Loucy (cell line): ENCODE data around the gene PLXNB2.

Experiments
- H2AFZ ChIP-seq: fragments of 200-600 bp; sonication (generic); 2 replicates; pipeline ENCODE4 v1.6.0; 2016; ENCODE audit warnings: antibody characterized with exemption, mild to moderate bottlenecking, low read length, moderate library complexity
- H3F3A ChIP-seq: fragments of 200-600 bp; 2 replicates; pipeline ENCODE4 v1.6.0; 2016; ENCODE audit warnings: antibody characterized with exemption, low read depth, mild to moderate bottlenecking
- H3K27me3 ChIP-seq: fragments of 200-600 bp; sonication (generic); 2 replicates; pipeline ENCODE4 v1.6.1; 2014; ENCODE audit warnings: low read length, mild to moderate bottlenecking; ENCODE audit not compliant: insufficient read depth, poor library complexity, severe bottlenecking
- H3K36me3 ChIP-seq: fragments of 200-600 bp; sonication (generic); 2 replicates; pipeline ENCODE4 v1.6.1; 2016; ENCODE audit warnings: low read length; ENCODE audit not compliant: insufficient read depth
- H3K4me1 ChIP-seq: fragments of 200-600 bp; sonication (generic); 2 replicates; pipeline ENCODE4 v1.5.1; 2014; ENCODE audit warnings: low read length, mild to moderate bottlenecking; ENCODE audit not compliant: insufficient read depth, poor library complexity, severe bottlenecking
- H3K4me2 ChIP-seq: fragments of 200-600 bp; sonication (generic); 2 replicates; pipeline ENCODE4 v1.6.0; 2014; ENCODE audit warnings: antibody characterized with exemption, low read length, low read depth, mild to moderate bottlenecking; ENCODE audit not compliant: poor library complexity, severe bottlenecking
- H3K4me3 ChIP-seq: fragments of 200-600 bp; sonication (generic); 2 replicates; pipeline ENCODE4 v1.5.1; 2014; ENCODE audit warnings: low read length, mild to moderate bottlenecking, mixed read lengths; ENCODE audit not compliant: poor library complexity, severe bottlenecking
- H3K79me2 ChIP-seq: fragments of 200-600 bp; sonication (generic); 2 replicates; pipeline ENCODE4 v1.6.1; 2014; ENCODE audit warnings: low read length; ENCODE audit not compliant: insufficient read depth
- H3K9ac ChIP-seq: fragments of 200-600 bp; sonication (generic); 2 replicates; pipeline ENCODE4 v1.6.0; 2014; ENCODE audit warnings: mild to moderate bottlenecking, low read depth, low read length, moderate library complexity; ENCODE audit not compliant: poor library complexity, severe bottlenecking
- H3K9me2 ChIP-seq: fragments of 200-600 bp; sonication (generic); replicated peaks from 2 replicates; pipeline ENCODE4 v1.6.1; 2016; ENCODE audit warnings: low read depth, low read length, mixed read lengths
- H3K9me3 ChIP-seq: fragments of 200-600 bp; sonication (generic); 2 replicates; pipeline ENCODE4 v1.6.1; 2014; ENCODE audit warnings: mild to moderate bottlenecking, antibody characterized with exemption, low read length, low read depth; ENCODE audit not compliant: insufficient read depth
- H4K20me1 ChIP-seq: fragments of 200-600 bp; sonication (generic); 2 replicates; pipeline ENCODE4 v1.6.0; 2014; ENCODE audit warnings: antibody characterized with exemption, low read length, mild to moderate bottlenecking; ENCODE audit not compliant: insufficient read depth, poor library complexity, severe bottlenecking
- EZH2phosphoT487 ChIP-seq: fragments of 200-600 bp; IDR thresholded peaks from 2 replicates; pipeline ENCODE4 v1.6.1; 2018; ENCODE audit warnings: antibody characterized with exemption, mild to moderate bottlenecking, moderate library complexity, borderline replicate concordance
- TF ChIP-seq, protein P1 (sequence below): fragments of 200-600 bp; sonication (generic); conservative IDR thresholded peaks from 2 replicates; pipeline ENCODE4 v1.5.1; 2014; ENCODE audit warnings: mild to moderate bottlenecking, antibody characterized with exemption, low read length

PLXNB2 gene

DNA sequence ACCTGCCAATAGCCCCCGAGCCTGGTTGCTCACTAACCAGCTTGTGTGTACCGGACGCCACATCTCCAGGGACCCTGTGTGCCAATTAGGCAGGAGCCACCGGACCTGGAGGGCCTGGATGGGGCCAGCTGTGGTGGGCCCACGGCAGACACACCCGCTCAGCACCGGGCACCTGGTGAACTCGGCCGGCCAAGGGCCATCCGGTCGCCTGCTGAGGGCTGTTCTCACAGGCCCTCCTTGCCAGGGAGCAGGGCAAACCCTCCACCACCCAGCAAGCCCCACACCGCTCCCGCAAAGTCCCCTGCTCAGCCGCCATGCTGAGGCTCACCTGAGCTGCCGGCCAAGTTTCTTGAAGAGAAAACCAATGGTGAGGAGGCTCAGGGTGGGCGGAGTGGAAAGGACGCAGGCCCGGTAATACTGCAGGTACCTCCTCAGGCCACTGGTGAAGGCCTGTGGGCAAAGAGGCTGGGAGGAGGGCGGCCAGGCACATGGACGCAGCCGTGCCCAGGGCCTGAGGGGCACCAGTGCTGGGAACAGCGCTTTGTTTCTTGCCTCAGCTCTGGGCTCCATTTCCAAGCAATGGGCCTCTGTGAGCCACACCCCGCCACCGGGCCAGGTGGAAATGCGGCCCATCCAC lies 79.7 kb downstream of the PLXNB2 start:
- no peaks in the 10 kb centered on the region for H4K20me1 ChIP-seq
- H3K4me2 ChIP-seq = no peak overlapping the region
- no peaks in the 10 kb centered on the region for H3K27me3 ChIP-seq
- no peaks in the 10 kb centered on the region for H3K9me3 ChIP-seq
- H3K9ac ChIP-seq = no peak overlapping the region
- H3K79me2 ChIP-seq = no peaks in the 10 kb centered on the region
- H3K9me2 ChIP-seq = no peaks in the 10 kb centered on the region
- no peak for TF ChIP-seq EZH2phosphoT487
- TF ChIP-seq, protein P1, sequence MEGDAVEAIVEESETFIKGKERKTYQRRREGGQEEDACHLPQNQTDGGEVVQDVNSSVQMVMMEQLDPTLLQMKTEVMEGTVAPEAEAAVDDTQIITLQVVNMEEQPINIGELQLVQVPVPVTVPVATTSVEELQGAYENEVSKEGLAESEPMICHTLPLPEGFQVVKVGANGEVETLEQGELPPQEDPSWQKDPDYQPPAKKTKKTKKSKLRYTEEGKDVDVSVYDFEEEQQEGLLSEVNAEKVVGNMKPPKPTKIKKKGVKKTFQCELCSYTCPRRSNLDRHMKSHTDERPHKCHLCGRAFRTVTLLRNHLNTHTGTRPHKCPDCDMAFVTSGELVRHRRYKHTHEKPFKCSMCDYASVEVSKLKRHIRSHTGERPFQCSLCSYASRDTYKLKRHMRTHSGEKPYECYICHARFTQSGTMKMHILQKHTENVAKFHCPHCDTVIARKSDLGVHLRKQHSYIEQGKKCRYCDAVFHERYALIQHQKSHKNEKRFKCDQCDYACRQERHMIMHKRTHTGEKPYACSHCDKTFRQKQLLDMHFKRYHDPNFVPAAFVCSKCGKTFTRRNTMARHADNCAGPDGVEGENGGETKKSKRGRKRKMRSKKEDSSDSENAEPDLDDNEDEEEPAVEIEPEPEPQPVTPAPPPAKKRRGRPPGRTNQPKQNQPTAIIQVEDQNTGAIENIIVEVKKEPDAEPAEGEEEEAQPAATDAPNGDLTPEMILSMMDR = no peak
- H3K4me1 ChIP-seq = no peaks in the 10 kb centered on the region
- H2AFZ ChIP-seq = no peak overlapping the region
- no peak overlapping the region for H3K4me3 ChIP-seq
- peaks cover 31% of the 10 kb centered on the region; the same call in 1 of the 2 replicates for H3K36me3 ChIP-seq
- no peaks in the 10 kb centered on the region for H3F3A ChIP-seq

- no peaks in the 10 kb centered on the region for H3K27me3 ChIP-seq
- no peaks in the 10 kb centered on the region for H3K4me1 ChIP-seq
- no peaks in the 10 kb centered on the region for H3K9me3 ChIP-seq
- H3K9me2 ChIP-seq = no peaks in the 10 kb centered on the region
- no peak overlapping the region for H3K9ac ChIP-seq
- no peaks in the 10 kb centered on the region for H3F3A ChIP-seq
- TF ChIP-seq, protein P1 = no peak
- TF ChIP-seq EZH2phosphoT487 = no peak
- no peak overlapping the region for H3K4me2 ChIP-seq
- no peak overlapping the region for H2AFZ ChIP-seq
- H4K20me1 ChIP-seq = no peaks in the 10 kb centered on the region
- peaks cover 37% of the 10 kb centered on the region; the same call in 1 of the 2 replicates for H3K36me3 ChIP-seq
- H3K4me3 ChIP-seq = no peak overlapping the region
- H3K79me2 ChIP-seq = no peaks in the 10 kb centered on the region
Observed at GRCh38 chr22:50226875-50227165, 80.6 kb downstream of the PLXNB2 start.

- H3K36me3 ChIP-seq = peaks cover 41% of the 10 kb centered on the region; the same call in 1 of the 2 replicates
- H3K4me1 ChIP-seq = no peaks in the 10 kb centered on the region
- H3K79me2 ChIP-seq = no peaks in the 10 kb centered on the region
- no peak overlapping the region for H3K9ac ChIP-seq
- no peak overlapping the region for H3K4me2 ChIP-seq
- no peaks in the 10 kb centered on the region for H3K27me3 ChIP-seq
- H2AFZ ChIP-seq = no peak overlapping the region
- H3F3A ChIP-seq = no peaks in the 10 kb centered on the region
- H3K9me2 ChIP-seq = no peaks in the 10 kb centered on the region
- no peaks in the 10 kb centered on the region for H4K20me1 ChIP-seq
- no peak overlapping the region for H3K4me3 ChIP-seq
- TF ChIP-seq, protein P1 = no peak
- no peak for TF ChIP-seq EZH2phosphoT487
- H3K9me3 ChIP-seq = no peaks in the 10 kb centered on the region
Observed at GRCh38 chr22:50226063-50226874, 81.2 kb downstream of the PLXNB2 start.
